Astrocyte (in vitro differentiated cells and primary cell): ENCODE data around the gene KBTBD12. TPM values are rescaled to one million over a fixed set of nuclear protein-coding genes. Genes with fewer than 3 reads are reported as not detected.

Experiments
- DNase-seq: peaks from one replicate; pipeline ENCODE4 v3.0.0-alpha.2; 2010; ENCODE audit warnings: low read depth
- FAIRE-seq: peaks from 2 replicates; lab custom pipeline; 2011; peaks lifted over from hg19 to GRCh38; lab: Jason Lieb, UNC
- H2AFZ ChIP-seq: 2 replicates; pipeline ENCODE4 v1.6.0; 2012; ENCODE audit warnings: low read depth, low read length, inconsistent platforms
- H3K27ac ChIP-seq: 2 replicates; pipeline ENCODE4 v1.5.1; 2011; ENCODE audit warnings: low read depth, low read length, inconsistent platforms
- H3K27me3 ChIP-seq: 2 replicates; pipeline ENCODE4 v1.6.0; 2011; ENCODE audit warnings: low read length, inconsistent platforms; ENCODE audit not compliant: insufficient read depth
- H3K36me3 ChIP-seq: 2 replicates; pipeline ENCODE4 v1.5.1; 2011; ENCODE audit warnings: low read length, inconsistent platforms; ENCODE audit not compliant: insufficient read depth
- H3K4me1 ChIP-seq: 2 replicates; pipeline ENCODE4 v1.5.1; 2011; ENCODE audit warnings: low read length, inconsistent platforms; ENCODE audit not compliant: insufficient read depth
- H3K4me2 ChIP-seq: 2 replicates; pipeline ENCODE4 v1.6.0; 2012; ENCODE audit warnings: low read length, inconsistent platforms
- H3K4me3 ChIP-seq: 2 replicates; pipeline ENCODE4 v1.5.1; 2011; ENCODE audit warnings: low read depth, mild to moderate bottlenecking, low read length, inconsistent platforms; ENCODE audit not compliant: insufficient read depth
- H3K79me2 ChIP-seq: 2 replicates; pipeline ENCODE4 v1.6.0; 2012; ENCODE audit warnings: mild to moderate bottlenecking, low read length, inconsistent platforms; ENCODE audit not compliant: insufficient read depth
- H3K9ac ChIP-seq: 2 replicates; pipeline ENCODE4 v1.6.0; 2012; ENCODE audit warnings: mild to moderate bottlenecking, low read length, inconsistent platforms
- H3K9me3 ChIP-seq: 2 replicates; pipeline ENCODE4 v1.5.1; 2012; ENCODE audit warnings: low read depth, mild to moderate bottlenecking, low read length, inconsistent platforms; ENCODE audit not compliant: insufficient read depth
- H4K20me1 ChIP-seq: 2 replicates; pipeline ENCODE4 v1.6.0; 2012; ENCODE audit warnings: low read length, inconsistent platforms; ENCODE audit not compliant: insufficient read depth
- H3K27ac Mint-ChIP-seq: one replicate; pipeline ENCODE4 v1.8.0; 2021; ENCODE audit warnings: mild to moderate bottlenecking, mixed read lengths; ENCODE audit not compliant: unreplicated experiment
- H3K27me3 Mint-ChIP-seq: one replicate; pipeline ENCODE4 v1.8.0; 2021; ENCODE audit warnings: low read depth, mixed read lengths; ENCODE audit not compliant: unreplicated experiment
- H3K36me3 Mint-ChIP-seq: one replicate; pipeline ENCODE4 v1.8.0; 2021; ENCODE audit warnings: low read depth, mixed read lengths; ENCODE audit not compliant: unreplicated experiment
- H3K4me1 Mint-ChIP-seq: one replicate; pipeline ENCODE4 v1.8.0; 2021; ENCODE audit warnings: low read depth, mixed read lengths; ENCODE audit not compliant: unreplicated experiment
- H3K4me3 Mint-ChIP-seq: one replicate; pipeline ENCODE4 v1.8.0; 2021; ENCODE audit warnings: mild to moderate bottlenecking, moderate library complexity, mixed read lengths; ENCODE audit not compliant: unreplicated experiment
- H3K9me3 Mint-ChIP-seq: one replicate; pipeline ENCODE4 v1.8.0; 2021; ENCODE audit warnings: mild to moderate bottlenecking, mixed read lengths; ENCODE audit not compliant: unreplicated experiment
- EZH2 ChIP-seq: IDR thresholded peaks from 2 replicates; pipeline ENCODE4 v1.6.1; 2012; ENCODE audit warnings: mild to moderate bottlenecking, low read length, inconsistent platforms; ENCODE audit not compliant: insufficient read depth
- total RNA-seq: library from RNA; stranded (reverse); gene quantifications from 2 replicates; pipeline ENCODE4 v1.2.1, GENCODE V29; 2021
- TF ChIP-seq, protein P1 (sequence below): IDR thresholded peaks from 2 replicates; pipeline ENCODE4 v1.5.1; 2011; ENCODE audit warnings: low read depth, mild to moderate bottlenecking, inconsistent platforms, low read length, moderate library complexity; ENCODE audit not compliant: insufficient read depth

Gene KBTBD12
- total RNA-seq, 1 donor from 2014 or later, result not detected

DNA sequence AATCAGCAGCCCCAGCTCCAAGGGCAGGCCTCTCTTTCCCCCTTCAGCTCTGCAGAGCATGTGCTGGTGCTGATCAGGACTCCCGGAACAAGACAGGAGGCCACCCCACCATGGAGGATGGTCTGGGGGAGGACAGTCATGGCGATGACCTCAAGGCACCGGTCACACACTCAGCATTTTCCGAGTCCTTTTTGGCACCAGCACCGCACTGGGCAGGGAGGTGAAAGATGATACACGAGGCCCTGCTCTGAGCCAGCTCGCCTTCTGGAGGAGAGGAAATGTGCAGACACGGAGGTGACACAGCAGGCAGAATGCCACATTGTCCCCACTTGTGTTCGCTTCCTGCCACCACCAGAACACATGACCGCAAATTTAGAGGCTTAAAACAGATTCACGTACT, 75.4 kb downstream of the KBTBD12 start:
- TF ChIP-seq EZH2, result no peak
- TF ChIP-seq, protein P1, sequence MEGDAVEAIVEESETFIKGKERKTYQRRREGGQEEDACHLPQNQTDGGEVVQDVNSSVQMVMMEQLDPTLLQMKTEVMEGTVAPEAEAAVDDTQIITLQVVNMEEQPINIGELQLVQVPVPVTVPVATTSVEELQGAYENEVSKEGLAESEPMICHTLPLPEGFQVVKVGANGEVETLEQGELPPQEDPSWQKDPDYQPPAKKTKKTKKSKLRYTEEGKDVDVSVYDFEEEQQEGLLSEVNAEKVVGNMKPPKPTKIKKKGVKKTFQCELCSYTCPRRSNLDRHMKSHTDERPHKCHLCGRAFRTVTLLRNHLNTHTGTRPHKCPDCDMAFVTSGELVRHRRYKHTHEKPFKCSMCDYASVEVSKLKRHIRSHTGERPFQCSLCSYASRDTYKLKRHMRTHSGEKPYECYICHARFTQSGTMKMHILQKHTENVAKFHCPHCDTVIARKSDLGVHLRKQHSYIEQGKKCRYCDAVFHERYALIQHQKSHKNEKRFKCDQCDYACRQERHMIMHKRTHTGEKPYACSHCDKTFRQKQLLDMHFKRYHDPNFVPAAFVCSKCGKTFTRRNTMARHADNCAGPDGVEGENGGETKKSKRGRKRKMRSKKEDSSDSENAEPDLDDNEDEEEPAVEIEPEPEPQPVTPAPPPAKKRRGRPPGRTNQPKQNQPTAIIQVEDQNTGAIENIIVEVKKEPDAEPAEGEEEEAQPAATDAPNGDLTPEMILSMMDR, result no peak
- H3K27ac ChIP-seq, result no peak overlapping the region
- H3K27ac Mint-ChIP-seq, result no peak overlapping the region
- no peaks in the 10 kb centered on the region for H3K36me3 ChIP-seq
- FAIRE-seq (no peak), DNase-seq (no peak)
- H3K27me3 ChIP-seq, result peaks cover 2% of the 10 kb centered on the region
- H3K9me3 ChIP-seq, result no peaks in the 10 kb centered on the region
- H2AFZ ChIP-seq, result no peak overlapping the region
- no peak overlapping the region for H3K4me3 ChIP-seq
- H3K4me1 ChIP-seq, result no peaks in the 10 kb centered on the region
- H3K4me3 Mint-ChIP-seq, result no peak overlapping the region
- no peaks in the 10 kb centered on the region for H3K36me3 Mint-ChIP-seq
- H3K27me3 Mint-ChIP-seq, result peaks cover 19% of the 10 kb centered on the region
- no peak overlapping the region for H3K9ac ChIP-seq
- H3K79me2 ChIP-seq, result no peaks in the 10 kb centered on the region
- peaks cover 3% of the 10 kb centered on the region for H3K9me3 Mint-ChIP-seq
- no peak overlapping the region for H3K4me2 ChIP-seq
- H3K4me1 Mint-ChIP-seq, result no peaks in the 10 kb centered on the region
- H4K20me1 ChIP-seq, result no peaks in the 10 kb centered on the region

DNA sequence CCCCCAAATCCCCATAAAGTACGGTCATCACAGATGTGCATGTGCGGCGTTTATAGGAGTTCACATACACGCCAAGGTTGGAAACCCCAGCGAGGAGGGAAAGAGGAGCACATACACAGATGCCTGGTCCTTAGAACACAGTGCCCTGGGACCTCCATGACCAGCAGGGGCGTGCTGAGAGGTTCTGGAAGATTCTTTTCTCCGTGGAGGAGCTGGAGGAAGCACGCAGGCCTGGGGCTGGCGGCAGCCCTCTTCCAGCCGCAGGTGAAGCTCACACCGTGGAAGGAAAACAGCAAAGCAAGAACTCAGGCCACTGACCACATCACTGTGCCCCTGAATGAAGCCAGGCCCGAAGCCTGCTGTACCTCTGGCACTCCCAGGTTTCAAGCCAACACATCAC, 76.2 kb downstream of the KBTBD12 start:
- Mint-ChIP-seq H3K27me3 (peaks cover 15% of the 10 kb centered on the region), H3K9me3 (peaks cover 3% of the 10 kb centered on the region), H3K4me3 (no peak overlapping the region), H3K36me3 (no peaks in the 10 kb centered on the region), H3K4me1 (no peaks in the 10 kb centered on the region), H3K27ac (no peak overlapping the region)
- TF ChIP-seq, protein P1, result no peak
- DNase-seq (no peak), FAIRE-seq (no peak)
- Histone ChIP-seq H3K9ac (no peak overlapping the region), H3K4me2 (no peak overlapping the region), H3K79me2 (no peaks in the 10 kb centered on the region), H3K27me3 (peaks cover 2% of the 10 kb centered on the region), H3K4me3 (no peak overlapping the region), H3K36me3 (no peaks in the 10 kb centered on the region), H2AFZ (no peak overlapping the region), H4K20me1 (no peaks in the 10 kb centered on the region), H3K4me1 (no peaks in the 10 kb centered on the region), H3K9me3 (no peaks in the 10 kb centered on the region), H3K27ac (no peak overlapping the region)

DNA sequence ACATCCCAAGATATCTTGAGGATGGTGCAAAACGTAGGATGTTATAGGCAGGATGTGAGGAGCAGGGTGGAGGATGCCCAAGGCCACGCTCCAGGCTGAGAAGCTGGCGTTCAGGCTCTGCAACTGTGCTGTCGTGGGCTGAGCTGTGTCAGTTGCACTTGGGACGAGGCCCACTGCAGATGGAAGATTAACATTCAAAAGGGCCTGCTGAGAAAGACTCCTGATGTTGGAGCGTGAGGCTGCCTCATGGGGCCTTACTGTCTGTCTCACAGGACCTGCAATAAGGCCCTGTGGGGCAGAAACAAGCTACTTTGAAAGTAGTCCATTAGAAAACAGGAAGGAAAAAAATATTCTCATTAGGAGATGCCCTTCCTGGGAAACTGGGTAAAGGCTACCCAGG, 76.6 kb downstream of the KBTBD12 start:
- Histone ChIP-seq H3K9ac (no peak overlapping the region), H3K4me2 (no peak overlapping the region), H3K27me3 (peaks cover 2% of the 10 kb centered on the region), H3K4me1 (no peaks in the 10 kb centered on the region), H3K9me3 (no peaks in the 10 kb centered on the region), H3K79me2 (no peaks in the 10 kb centered on the region), H3K36me3 (no peaks in the 10 kb centered on the region), H3K27ac (no peak overlapping the region), H3K4me3 (no peak overlapping the region), H4K20me1 (no peaks in the 10 kb centered on the region), H2AFZ (no peak overlapping the region)
- FAIRE-seq, result no peak
- Mint-ChIP-seq H3K9me3 (peaks cover 3% of the 10 kb centered on the region), H3K27ac (no peak overlapping the region), H3K36me3 (no peaks in the 10 kb centered on the region), H3K27me3 (peaks cover 15% of the 10 kb centered on the region), H3K4me1 (no peaks in the 10 kb centered on the region), H3K4me3 (no peak overlapping the region)
- no peak for DNase-seq
- TF ChIP-seq EZH2, result no peak
- TF ChIP-seq, protein P1, result no peak
